NCI-H82 treated with DMSO at 0.1 percent for 48 hours (cell line): ENCODE data around the gene PLXNB1.

Experiments used
- DNase-seq: peaks from one replicate; lab custom pipeline; 2025; ENCODE audit not compliant: unreplicated experiment; lab: John Stamatoyannopoulos, UW

The PLXNB1 gene

GRCh38 chr3:48371651-48372376 is 58.1 kb downstream of the PLXNB1 start, which contains the start of gene FBXW12:
TSS of gene FBXW12 (plus strand) at chr3:48372219. CDS start at chr3:48372768, 549 bp downstream.
- DNase-seq = no peak

DNA sequence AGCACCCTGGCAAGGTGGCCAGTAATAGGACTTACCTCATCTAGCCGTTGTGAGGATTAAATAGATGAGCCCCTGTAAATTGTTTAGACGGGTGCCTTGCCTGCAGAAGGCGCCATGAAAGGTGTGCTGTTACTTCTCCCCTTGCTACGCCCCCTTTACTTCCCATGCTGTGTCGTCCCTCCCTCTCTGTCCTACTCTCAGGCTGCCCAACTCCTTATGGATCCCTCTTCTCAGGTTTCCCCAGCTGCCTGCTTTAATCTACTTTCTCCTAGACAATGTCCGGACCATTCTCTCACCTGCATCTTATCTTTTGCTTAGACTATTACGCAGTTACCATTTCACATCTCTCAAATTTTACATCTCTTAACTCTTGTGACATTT is 59.6 kb downstream of the PLXNB1 start:
- DNase-seq = no peak

DNA sequence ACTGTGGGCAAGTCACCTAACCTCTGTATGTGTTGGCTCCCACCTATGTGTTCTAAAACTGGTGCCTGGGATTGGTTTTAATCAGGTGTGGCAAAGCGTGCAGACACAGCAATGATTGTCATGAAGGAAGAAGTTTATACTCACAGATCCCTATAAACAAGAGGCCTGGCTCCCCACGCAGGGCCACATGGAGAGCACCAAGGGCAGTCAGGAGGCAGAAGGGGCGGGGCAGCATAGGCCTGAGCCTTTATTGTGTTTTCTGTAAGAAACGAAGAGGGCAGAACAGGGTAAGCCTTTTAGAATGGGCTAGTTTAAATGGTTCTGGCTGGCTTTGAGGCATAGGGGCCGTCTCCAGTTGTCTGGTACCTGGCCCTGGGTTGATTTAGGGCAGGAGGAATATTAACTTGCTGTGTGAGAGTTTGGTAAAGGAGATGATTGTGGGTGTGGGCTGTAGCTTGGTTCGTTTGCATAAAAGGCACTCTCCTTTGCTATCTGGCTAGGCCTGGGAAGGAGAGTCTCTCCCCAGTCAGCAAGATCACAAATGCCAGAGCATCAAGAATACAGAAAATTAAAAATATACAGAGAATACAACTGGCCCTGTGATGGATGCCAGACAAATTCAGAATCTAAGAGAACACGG is 60.1 kb downstream of the PLXNB1 start:
- DNase-seq = no peak

- peak; percentile 2 for DNase-seq
Observed at GRCh38 chr3:48367201-48367600, 62.7 kb downstream of the PLXNB1 start.

- DNase-seq = no peak
Observed at GRCh38 chr3:48364840-48365239, 65.0 kb downstream of the PLXNB1 start.

- no peak for DNase-seq
Observed at GRCh38 chr3:48361928-48362327, 68.0 kb downstream of the PLXNB1 start.

- no peak for DNase-seq
Observed at GRCh38 chr3:48356419-48356818, 73.5 kb downstream of the PLXNB1 start.

DNA sequence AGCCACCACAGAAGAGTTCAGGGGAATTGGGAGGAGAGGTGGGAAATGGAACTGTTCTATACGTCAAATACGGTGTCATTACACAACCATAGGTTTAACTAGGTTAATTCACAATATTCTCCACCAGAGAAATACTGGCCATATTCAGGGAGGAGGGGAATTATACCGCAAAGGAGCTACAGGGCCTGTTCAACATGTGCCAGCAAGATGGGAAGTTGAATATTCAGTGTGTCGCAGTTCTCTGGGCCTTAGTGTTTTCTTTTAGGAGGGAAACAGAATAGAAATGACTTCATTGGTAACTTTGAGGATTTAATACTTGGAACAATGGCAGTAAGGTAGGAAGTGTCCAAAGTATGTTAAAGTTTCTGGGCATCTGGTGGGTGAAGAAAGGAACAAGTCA is 75.9 kb downstream of the PLXNB1 start:
- DNase-seq = no peak
